Naive B cell (primary cell): Measurements from ENCODE around the gene FKBP8. TPM values are rescaled to one million over a fixed set of nuclear protein-coding genes. Genes with fewer than 3 reads are reported as not detected.
"Not testable (repeated sequence)": the region's sequence is repeated elsewhere in the genome, so short reads cannot be mapped to it uniquely, and the experiment has no call there.

Experiments used
- ATAC-seq, 2 donors: fragments of 150-1000 bp; cut with Tn5 transposase; 2 replicates each; pipeline ENCODE4 v1.10.0; 2021; ENCODE audit warnings: low read depth in 2 of 2, mild to moderate bottlenecking in 2 of 2, moderate library complexity in 2 of 2
- DNase-seq: peaks from one replicate; pipeline ENCODE4 v3.0.0; 2022
- H3K27ac Mint-ChIP-seq, 6 donors: one replicate each; pipeline ENCODE4 v1.8.0; 2020 to 2022; ENCODE audit warnings: mild to moderate bottlenecking in 6 of 6, mixed read lengths in 6 of 6, moderate library complexity in 5 of 6, inconsistent platforms in 2 of 6
- H3K27me3 Mint-ChIP-seq, 3 donors: one replicate each; pipeline ENCODE4 v1.8.0; 2021 to 2022; ENCODE audit warnings: mixed read lengths in 3 of 3, mild to moderate bottlenecking in 1 of 3
- H3K36me3 Mint-ChIP-seq, 2 donors: one replicate each; pipeline ENCODE4 v1.8.0; 2020 to 2022; ENCODE audit warnings: mixed read lengths in 2 of 2, inconsistent platforms in 1 of 2, mild to moderate bottlenecking in 1 of 2
- H3K4me1 Mint-ChIP-seq, 3 donors: one replicate each; pipeline ENCODE4 v1.8.0; 2020 to 2022; ENCODE audit warnings: mixed read lengths in 3 of 3, inconsistent platforms in 1 of 3, mild to moderate bottlenecking in 1 of 3, moderate library complexity in 1 of 3
- H3K4me3 Mint-ChIP-seq, 8 donors: one replicate each; pipeline ENCODE4 v1.8.0; 2020 to 2022; ENCODE audit warnings: mild to moderate bottlenecking in 8 of 8, mixed read lengths in 8 of 8, moderate library complexity in 8 of 8, inconsistent platforms in 2 of 8
- H3K9me3 Mint-ChIP-seq, 7 donors: one replicate each; pipeline ENCODE4 v1.8.0; 2020 to 2022; ENCODE audit warnings: mixed read lengths in 7 of 7, mild to moderate bottlenecking in 5 of 7, inconsistent platforms in 2 of 7, moderate library complexity in 1 of 7
- polyA plus RNA-seq, 6 donors: library from polyadenylated mRNA; unstranded; fragments of 300-500 nt; fragmentation: Illumina TruSeq; gene quantifications; one replicate each; pipeline ENCODE4 v1.2.3, GENCODE V29; 2021; ENCODE audit warnings: low read depth in 6 of 6

The FKBP8 gene
- polyA plus RNA-seq = 100 to 1,000 TPM in 1 of 6 donors, 10 to 100 TPM in 5; 69.8 to 100 (median 71.6) TPM

GRCh38 chr19:18542941-18543813 is at the start of gene FKBP8:
FKBP8 (minus strand) TSS chr19:18543573; CDS start chr19:18541970, 1,603 bp downstream.
- peak; percentile 89 for DNase-seq
- Mint-ChIP-seq H3K36me3 (no peaks in the 10 kb centered on the region), H3K27ac (peak within 1 kb of the TSS; percentile 85 to 99 (median 94)), H3K4me1 (peaks cover 16 to 36% (median 20%) of the 10 kb centered on the region in 3 donors), H3K4me3 (peak within 1 kb of the TSS; percentile 90 to 96 (median 94)), H3K27me3 (no peaks in the 10 kb centered on the region), H3K9me3 (no peaks in the 10 kb centered on the region)
- peak; percentile 97 to 98 for ATAC-seq

GRCh38 chr19:18592732-18593131 is 49.4 kb upstream of the FKBP8 start:
- H3K4me3 Mint-ChIP-seq = peak overlapping the region in 1 of 8 donors; percentile 43
- H3K27ac Mint-ChIP-seq, DNase-seq, H3K36me3 Mint-ChIP-seq, H3K9me3 Mint-ChIP-seq, ATAC-seq: not testable (repeated sequence)
- H3K4me1 Mint-ChIP-seq = peaks cover 32 to 47% (median 41%) of the 10 kb centered on the region in 3 donors
- peaks cover 0 to 17% (median 6%) of the 10 kb centered on the region in 3 donors for H3K27me3 Mint-ChIP-seq

- peak overlapping the region in 5 of 8 donors; percentile 11 to 85 (median 29) for H3K4me3 Mint-ChIP-seq
- peak overlapping the region in 2 of 6 donors; percentile 32 to 57 for H3K27ac Mint-ChIP-seq
- H3K36me3 Mint-ChIP-seq = no peaks in the 10 kb centered on the region
Observed at GRCh38 chr19:18591735-18592385, 48.5 kb upstream of the FKBP8 start.

GRCh38 chr19:18590273-18591272 is 47.2 kb upstream of the FKBP8 start:
- H3K4me3 Mint-ChIP-seq = peak overlapping the region; percentile 51 to 95 (median 88)
- H3K27me3 Mint-ChIP-seq = no peaks in the 10 kb centered on the region
- ATAC-seq (no peak), DNase-seq (no peak)
- peaks cover 34 to 54% (median 50%) of the 10 kb centered on the region in 3 donors for H3K4me1 Mint-ChIP-seq
- H3K27ac Mint-ChIP-seq = peak overlapping the region in 3 of 6 donors; percentile 24 to 83 (median 49)
- no peaks in the 10 kb centered on the region for H3K36me3 Mint-ChIP-seq
- H3K9me3 Mint-ChIP-seq = no peaks in the 10 kb centered on the region

More at GRCh38 chr19:18591735-18592385, 48.5 kb upstream of the FKBP8 start:
- ATAC-seq (no peak), DNase-seq (no peak)
- Mint-ChIP-seq H3K4me1 (peaks cover 30 to 48% (median 46%) of the 10 kb centered on the region in 3 donors), H3K9me3 (no peaks in the 10 kb centered on the region), H3K27me3 (peaks cover 0 to 9% (median 6%) of the 10 kb centered on the region in 3 donors)

DNA sequence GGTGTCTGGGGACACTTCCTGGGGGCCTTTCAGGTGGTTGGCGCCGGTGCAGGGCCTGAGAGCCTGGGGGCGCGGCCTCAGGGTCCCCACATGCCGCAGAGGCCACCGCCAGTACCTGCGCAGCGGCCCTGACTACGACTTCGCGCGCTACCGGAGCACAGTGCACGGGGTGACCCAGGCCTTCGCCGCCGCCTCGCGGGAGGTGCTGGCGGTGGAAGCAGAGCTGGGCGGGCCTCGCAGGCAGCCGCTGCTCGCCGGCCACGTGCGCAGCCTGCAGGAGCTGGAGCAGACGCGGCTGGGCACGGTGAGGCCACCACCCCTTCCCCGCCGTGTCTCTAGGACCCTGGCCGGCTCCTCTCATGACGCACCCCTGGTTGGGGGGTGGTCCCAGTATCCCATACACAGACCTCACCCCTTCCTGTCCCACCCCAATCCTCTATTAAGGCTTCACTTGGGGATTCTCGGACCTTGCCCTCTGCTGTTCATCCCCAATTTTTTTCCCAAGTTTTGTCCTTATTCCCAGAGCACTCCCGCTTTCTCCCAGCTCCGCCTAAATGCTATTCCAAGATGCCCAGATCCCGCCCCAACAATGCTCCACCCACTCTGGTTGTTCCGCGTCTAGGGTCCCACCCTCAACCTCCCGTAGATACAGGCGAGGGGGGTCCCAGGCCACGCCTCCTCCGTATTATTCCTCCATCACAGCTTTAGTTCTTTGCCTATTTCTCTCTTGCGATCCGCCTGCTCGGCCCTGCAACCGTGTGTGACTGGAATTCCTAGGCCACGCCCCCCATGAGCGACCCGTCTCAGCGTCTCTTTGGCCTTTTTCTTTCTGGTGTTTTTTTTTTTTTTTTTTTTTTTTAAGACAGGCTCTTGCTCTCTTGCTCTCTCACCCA is 46.3 kb upstream of the FKBP8 start:
- H3K27ac Mint-ChIP-seq = peak overlapping the region; percentile 39 to 96 (median 88)
- peaks cover 32 to 51% (median 51%) of the 10 kb centered on the region in 3 donors for H3K4me1 Mint-ChIP-seq
- H3K4me3 Mint-ChIP-seq = peak overlapping the region; percentile 83 to 95 (median 90)
- no peaks in the 10 kb centered on the region for H3K36me3 Mint-ChIP-seq
- H3K27me3 Mint-ChIP-seq = no peaks in the 10 kb centered on the region
- peak; percentile 62 for DNase-seq
- peak; percentile 44 to 50 for ATAC-seq
- no peaks in the 10 kb centered on the region for H3K9me3 Mint-ChIP-seq

DNA sequence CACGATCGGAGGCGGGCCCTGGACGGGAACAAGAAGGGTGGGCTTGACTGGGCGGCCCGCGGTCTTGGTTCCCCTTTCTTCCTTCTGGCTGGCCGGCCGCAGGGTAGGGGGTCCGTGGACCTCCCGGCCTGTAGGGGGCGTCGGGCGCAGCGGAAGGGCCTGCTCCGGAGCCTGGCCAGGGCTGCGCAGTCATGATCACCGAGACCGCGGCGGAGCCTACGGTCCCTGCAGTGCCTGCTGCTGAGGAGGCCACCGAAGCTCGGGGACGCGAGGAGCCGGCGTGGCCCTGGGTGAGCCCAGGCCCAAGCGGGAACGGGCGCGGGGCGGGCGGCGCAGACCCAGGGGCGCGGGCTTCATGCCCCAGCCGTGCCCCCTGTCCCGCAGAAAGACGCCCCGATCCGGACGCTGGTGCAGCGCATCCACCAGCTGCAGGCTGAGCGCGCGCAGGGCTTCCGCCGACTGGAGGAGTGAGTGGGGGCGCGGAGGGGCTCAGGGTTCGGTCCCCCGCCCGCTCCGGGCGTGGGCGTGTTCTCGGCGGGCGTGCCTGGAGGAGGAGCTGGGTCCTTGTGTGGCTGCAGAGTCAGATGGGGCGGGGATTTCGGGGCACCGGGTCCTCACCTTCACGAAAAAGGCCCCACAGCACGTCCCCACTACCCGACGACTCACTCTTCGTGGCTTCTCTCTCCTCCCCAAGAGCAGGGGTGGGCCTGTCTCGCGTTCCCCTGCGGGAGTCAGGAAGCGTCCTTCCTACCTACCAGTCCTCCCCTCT is 45.4 kb upstream of the FKBP8 start, which contains the start of gene REX1BD:
TSS of gene REX1BD (plus strand) at position 188 of the 769 bp plus-strand sequence. CDS start at position 192, 4 bp downstream.
- Mint-ChIP-seq H3K27ac (peak within 1 kb of the TSS; percentile 39 to 97 (median 92)), H3K27me3 (no peaks in the 10 kb centered on the region), H3K9me3 (no peaks in the 10 kb centered on the region), H3K36me3 (no peaks in the 10 kb centered on the region), H3K4me1 (peaks cover 29 to 51% (median 49%) of the 10 kb centered on the region in 3 donors), H3K4me3 (peak within 1 kb of the TSS; percentile 83 to 95 (median 90))
- DNase-seq = peak; percentile 89
- peak; percentile 76 to 77 for ATAC-seq

DNA sequence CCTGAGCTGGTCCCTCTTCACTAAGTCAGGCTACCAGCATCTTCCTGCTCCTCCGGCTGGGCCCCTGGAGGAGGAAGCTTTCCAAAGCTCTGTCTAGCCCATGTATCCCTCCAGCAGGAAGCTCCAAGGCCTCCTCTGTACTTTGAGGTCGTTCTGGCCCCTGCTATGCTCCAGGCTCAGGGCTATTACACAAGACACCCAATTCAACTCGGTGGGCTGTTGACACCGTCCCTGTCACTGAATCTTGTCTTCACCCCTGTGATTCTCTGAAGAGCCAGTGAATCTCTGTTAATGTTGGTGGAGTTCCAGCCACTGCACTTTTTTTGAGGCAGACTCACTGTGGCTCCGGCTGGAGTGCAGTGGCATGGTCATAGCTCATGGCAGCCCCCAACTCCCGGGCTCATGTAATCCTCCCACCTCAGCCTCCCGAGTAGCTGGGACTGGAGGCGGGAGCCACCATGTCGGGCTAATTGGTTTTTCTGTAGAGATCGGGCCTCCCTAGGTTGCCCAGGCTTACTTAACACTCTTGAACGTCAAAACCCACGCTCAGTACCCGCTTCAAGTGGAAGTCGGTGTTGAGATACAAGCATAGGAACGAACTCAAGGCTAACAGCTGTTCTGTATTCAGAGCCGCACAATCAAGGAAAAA is 44.7 kb upstream of the FKBP8 start:
- DNase-seq (no peak), ATAC-seq (no peak)
- Mint-ChIP-seq H3K4me1 (peaks cover 29 to 49% (median 46%) of the 10 kb centered on the region in 3 donors), H3K27ac (peak overlapping the region; percentile 22 to 97 (median 88)), H3K36me3 (no peaks in the 10 kb centered on the region), H3K4me3 (peak overlapping the region; percentile 83 to 95 (median 90)), H3K27me3 (no peaks in the 10 kb centered on the region), H3K9me3 (no peaks in the 10 kb centered on the region)

GRCh38 chr19:18587561-18587960 is 44.2 kb upstream of the FKBP8 start:
- Mint-ChIP-seq H3K27me3 (no peaks in the 10 kb centered on the region), H3K4me1 (peaks cover 29 to 49% (median 46%) of the 10 kb centered on the region in 3 donors), H3K27ac (peak overlapping the region in 3 of 6 donors; percentile 83 to 96 (median 86)), H3K9me3 (no peaks in the 10 kb centered on the region), H3K4me3 (peak overlapping the region in 6 of 8 donors; percentile 13 to 94 (median 86)), H3K36me3 (no peaks in the 10 kb centered on the region)
- ATAC-seq = no peak
- DNase-seq = no peak

GRCh38 chr19:18586306-18586705 is 42.9 kb upstream of the FKBP8 start:
- H3K4me1 Mint-ChIP-seq = peaks cover 29 to 47% (median 46%) of the 10 kb centered on the region in 3 donors
- no peak for DNase-seq
- no peaks in the 10 kb centered on the region for H3K36me3 Mint-ChIP-seq
- no peaks in the 10 kb centered on the region for H3K27me3 Mint-ChIP-seq
- H3K9me3 Mint-ChIP-seq = no peaks in the 10 kb centered on the region
- peak overlapping the region in 1 of 6 donors; percentile 71 for H3K27ac Mint-ChIP-seq
- peak overlapping the region in 5 of 8 donors; percentile 13 to 83 (median 34) for H3K4me3 Mint-ChIP-seq
- no peak for ATAC-seq

DNA sequence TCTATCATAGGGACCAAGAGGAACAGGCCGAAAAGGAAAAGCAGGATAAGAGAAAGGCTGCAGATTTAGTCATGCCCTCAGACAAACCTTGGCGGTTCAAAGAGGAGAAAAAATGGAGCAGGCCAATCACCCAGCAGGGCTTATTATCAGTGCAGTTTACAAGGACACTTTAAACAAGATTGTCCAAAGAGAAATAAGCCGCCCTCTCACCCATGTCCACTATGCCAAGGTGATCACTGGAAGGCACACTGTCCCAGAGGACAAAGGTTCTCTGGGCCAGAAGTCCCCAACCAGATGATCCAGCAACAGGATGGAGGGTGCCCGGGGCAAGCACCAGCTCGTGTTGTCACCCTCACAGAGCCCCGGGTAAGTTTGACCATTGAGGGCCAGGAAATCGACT is 36.9 kb upstream of the FKBP8 start:
- ATAC-seq (no peak), DNase-seq (no peak)
- H3K27ac Mint-ChIP-seq = no peak overlapping the region
- H3K36me3 Mint-ChIP-seq = no peaks in the 10 kb centered on the region
- no peaks in the 10 kb centered on the region for H3K9me3 Mint-ChIP-seq
- H3K4me3 Mint-ChIP-seq = no peak overlapping the region
- H3K4me1 Mint-ChIP-seq = peaks cover 2 to 6% (median 3%) of the 10 kb centered on the region in 3 donors
- H3K27me3 Mint-ChIP-seq = no peaks in the 10 kb centered on the region
